ENCODE measurements around the gene TBC1D21.
A peak's percentile ranks its signal among the peaks of the same experiment; 100 is the strongest.

TBC1D21 gene

DNA sequence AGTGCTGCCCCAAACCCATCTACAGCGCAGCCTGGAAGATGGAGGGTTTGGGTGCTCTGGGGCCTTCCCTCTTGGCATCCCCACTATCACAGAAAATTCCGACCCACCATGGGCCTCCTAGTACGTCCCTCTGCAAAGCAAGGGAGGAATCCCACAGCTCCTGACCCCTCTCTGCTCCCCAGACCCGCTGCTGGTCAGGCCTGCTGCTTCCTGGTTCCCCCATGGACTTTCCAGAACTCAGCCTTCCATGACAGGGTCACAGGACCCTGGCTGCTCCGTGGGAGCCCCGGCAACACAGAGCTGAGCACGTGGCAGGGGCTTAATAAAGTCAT, 49.8 kb downstream of the TBC1D21 start:
- TF ChIP-seq, protein P1, sequence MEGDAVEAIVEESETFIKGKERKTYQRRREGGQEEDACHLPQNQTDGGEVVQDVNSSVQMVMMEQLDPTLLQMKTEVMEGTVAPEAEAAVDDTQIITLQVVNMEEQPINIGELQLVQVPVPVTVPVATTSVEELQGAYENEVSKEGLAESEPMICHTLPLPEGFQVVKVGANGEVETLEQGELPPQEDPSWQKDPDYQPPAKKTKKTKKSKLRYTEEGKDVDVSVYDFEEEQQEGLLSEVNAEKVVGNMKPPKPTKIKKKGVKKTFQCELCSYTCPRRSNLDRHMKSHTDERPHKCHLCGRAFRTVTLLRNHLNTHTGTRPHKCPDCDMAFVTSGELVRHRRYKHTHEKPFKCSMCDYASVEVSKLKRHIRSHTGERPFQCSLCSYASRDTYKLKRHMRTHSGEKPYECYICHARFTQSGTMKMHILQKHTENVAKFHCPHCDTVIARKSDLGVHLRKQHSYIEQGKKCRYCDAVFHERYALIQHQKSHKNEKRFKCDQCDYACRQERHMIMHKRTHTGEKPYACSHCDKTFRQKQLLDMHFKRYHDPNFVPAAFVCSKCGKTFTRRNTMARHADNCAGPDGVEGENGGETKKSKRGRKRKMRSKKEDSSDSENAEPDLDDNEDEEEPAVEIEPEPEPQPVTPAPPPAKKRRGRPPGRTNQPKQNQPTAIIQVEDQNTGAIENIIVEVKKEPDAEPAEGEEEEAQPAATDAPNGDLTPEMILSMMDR (IDR thresholded peaks at IDR 0.05), result no peak
- H3K27ac ChIP-seq, result peak overlapping the region; percentile 98 to 100
- H3K36me3 ChIP-seq, result peaks cover 0 to 8% (median 4%) of the 10 kb centered on the region in 3 donors
- no peak for DNase-seq
- H3K9me3 ChIP-seq, result no peaks in the 10 kb centered on the region
- H3K27me3 ChIP-seq, result no peaks in the 10 kb centered on the region
- peak overlapping the region; percentile 41 to 43 for H3K4me3 ChIP-seq
- peaks cover 21 to 59% (median 50%) of the 10 kb centered on the region in 4 donors for H3K4me1 ChIP-seq
- intact Hi-C loops (cut with DNase I; ENCODE audit: low total_unique reads), result no loop called here

DNA sequence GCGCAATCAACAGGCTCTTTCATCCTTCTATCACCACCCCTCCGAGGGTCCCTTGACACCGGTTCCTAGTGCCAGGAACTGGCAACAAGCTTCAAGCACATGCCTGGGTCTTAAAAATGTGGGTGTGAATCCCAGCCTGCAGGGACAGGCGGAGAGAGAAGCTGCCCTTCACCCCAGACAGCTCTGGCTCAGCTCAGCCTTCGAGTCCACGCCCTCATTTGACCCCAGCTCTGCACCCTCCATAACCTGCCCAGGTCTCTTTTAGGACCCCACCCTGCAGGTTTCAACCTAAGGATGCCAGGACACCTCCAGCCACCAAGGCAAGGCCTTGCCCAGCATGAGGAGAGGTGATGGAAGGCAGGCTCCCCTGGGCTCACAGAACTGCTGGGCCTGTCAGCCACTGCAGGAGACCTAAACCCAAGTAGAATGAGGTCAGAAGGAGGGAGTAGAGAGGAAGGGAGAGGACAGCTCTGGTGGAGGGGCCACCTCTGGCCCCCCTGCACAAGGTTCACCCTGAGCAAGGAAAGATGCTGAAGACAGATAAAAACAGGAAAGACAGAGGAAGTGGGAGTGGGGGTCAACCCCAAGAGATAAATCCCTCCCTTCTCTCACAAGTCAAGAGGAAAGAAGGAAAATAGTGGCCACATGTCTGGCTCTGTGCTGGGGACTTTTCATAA, 50.3 kb downstream of the TBC1D21 start:
- intact Hi-C loops (cut with DNase I; ENCODE audit: low total_unique reads), result no loop called here
- peak overlapping the region; percentile 98 to 100 for H3K27ac ChIP-seq
- H3K36me3 ChIP-seq, result peaks cover 0 to 3% (median 2%) of the 10 kb centered on the region in 3 donors
- H3K4me3 ChIP-seq, result peak overlapping the region; percentile 8 to 87
- H3K4me1 ChIP-seq, result peaks cover 21 to 64% (median 53%) of the 10 kb centered on the region in 4 donors
- peak in 1 of 2 donors; percentile 68 for DNase-seq
- no peaks in the 10 kb centered on the region for H3K9me3 ChIP-seq
- no peaks in the 10 kb centered on the region for H3K27me3 ChIP-seq
- TF ChIP-seq, protein P1 (IDR thresholded peaks at IDR 0.05), result no peak

DNA sequence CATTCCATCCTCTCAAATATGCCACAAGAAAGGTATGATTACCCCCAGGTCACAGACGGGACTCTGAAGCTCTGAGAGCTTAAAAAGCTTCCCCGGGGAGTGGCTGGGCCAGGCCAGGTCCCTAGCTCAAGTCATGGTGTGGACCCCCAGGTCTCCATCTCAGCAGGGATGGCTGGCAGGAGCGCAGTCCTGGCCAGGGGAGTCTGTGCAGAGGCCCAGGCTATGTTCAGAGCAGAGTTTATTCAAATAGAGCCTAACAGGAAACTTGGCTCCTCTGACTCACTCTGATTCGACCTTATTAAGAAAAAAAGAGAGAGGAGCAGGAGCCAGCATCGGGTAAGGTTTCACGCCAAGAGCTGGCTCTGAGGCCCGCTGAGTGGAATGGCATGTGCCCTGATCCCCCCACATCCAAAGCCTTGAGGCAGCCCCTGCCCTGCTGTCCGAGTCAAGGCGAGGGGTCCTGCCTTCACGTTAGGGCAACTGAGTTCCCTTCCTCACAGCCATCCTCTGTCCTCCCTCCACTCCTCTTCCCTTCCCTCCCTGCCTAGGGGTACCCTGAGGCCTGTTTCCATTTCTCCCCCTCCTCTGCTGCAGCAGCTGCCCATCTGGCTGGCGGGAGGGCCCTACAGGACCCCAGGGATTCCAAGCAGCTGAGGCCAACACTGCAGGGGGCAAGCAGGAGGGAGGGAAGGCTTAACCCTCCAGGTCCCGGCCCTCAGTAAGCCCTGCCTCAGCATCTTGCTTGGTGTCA, 51.0 kb downstream of the TBC1D21 start:
- Histone ChIP-seq H3K4me1 (peaks cover 24 to 71% (median 59%) of the 10 kb centered on the region in 4 donors), H3K27me3 (no peaks in the 10 kb centered on the region), H3K4me3 (peak overlapping the region; percentile 14 to 87), H3K9me3 (no peaks in the 10 kb centered on the region), H3K36me3 (no peaks in the 10 kb centered on the region), H3K27ac (peak overlapping the region; percentile 98 to 100)
- intact Hi-C loops (cut with DNase I; ENCODE audit: low total_unique reads), result no loop called here
- TF ChIP-seq, protein P1 (IDR thresholded peaks at IDR 0.05), result no peak
- DNase-seq, result peak; percentile 47 to 87

DNA sequence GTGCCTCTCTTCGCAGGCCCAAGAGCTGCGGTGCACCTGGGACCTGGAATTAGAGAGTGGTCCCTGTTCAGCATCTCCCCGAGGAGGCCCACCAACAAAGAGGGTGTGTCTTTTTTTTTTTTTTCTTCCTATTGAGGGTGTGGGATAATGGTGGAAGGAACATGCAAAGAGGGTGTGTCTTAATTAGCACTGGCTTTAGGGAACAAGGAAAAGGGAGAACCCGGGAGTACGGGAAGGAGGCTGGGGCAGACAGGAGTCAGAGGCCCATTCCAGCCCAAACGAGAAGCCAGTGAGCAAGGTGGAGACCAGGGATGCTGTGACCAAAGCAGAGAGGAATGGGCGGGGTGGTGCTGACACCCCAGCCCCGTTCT, 52.5 kb downstream of the TBC1D21 start:
- Histone ChIP-seq H3K27ac (peak overlapping the region; percentile 98 to 100), H3K4me3 (peak overlapping the region; percentile 85 to 87), H3K9me3 (no peaks in the 10 kb centered on the region), H3K36me3 (no peaks in the 10 kb centered on the region), H3K4me1 (peaks cover 28 to 84% (median 74%) of the 10 kb centered on the region in 4 donors), H3K27me3 (no peaks in the 10 kb centered on the region)
- DNase-seq, result peak in 1 of 2 donors; percentile 61
- TF ChIP-seq, protein P1 (IDR thresholded peaks at IDR 0.05), result no peak
- intact Hi-C loops (cut with DNase I; ENCODE audit: low total_unique reads), result no loop called here

DNA sequence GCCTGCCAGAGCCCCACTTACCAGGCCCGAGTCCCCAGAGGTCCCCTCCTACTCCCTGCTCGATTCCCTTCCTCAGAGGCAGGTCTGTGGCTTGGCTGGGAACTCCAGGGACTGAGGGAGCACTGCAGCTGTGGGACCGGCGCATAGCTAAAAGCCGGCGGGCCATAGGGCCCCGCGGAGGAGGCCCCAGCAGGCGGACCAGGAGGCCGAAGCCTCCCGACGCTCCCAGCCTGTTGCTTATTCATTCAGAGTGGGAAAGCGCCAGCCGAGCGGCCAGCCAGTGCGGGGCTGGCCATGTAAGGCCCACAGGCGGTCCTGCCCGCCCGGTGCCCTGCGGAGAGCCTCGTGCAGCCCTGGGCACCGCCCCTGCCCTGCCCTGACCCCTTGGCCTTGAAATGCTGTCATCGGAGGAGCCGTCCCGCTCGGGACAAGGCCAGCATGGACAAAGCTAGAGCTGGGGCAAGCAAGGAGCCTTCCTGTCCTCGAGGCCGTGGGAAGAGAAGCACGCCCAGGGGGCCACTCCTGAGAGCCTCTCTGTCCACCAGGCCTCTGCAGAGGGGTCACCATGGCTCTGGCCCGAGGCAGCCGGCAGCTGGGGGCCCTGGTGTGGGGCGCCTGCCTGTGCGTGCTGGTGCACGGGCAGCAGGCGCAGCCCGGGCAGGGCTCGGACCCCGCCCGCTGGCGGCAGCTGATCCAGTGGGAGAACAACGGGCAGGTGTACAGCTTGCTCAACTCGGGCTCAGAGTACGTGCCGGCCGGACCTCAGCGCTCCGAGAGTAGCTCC, 53.0 kb downstream of the TBC1D21 start, which contains the start of gene LOXL1:
LOXL1 (plus strand) TSS at position 244 of the 784 bp plus-strand sequence; CDS start at position 566, 322 bp downstream.
- Histone ChIP-seq H3K27ac (peak within 1 kb of the TSS; percentile 98 to 100), H3K36me3 (no peaks in the 10 kb centered on the region), H3K4me1 (peaks cover 28 to 84% (median 76%) of the 10 kb centered on the region in 4 donors), H3K27me3 (no peaks in the 10 kb centered on the region), H3K4me3 (peak within 1 kb of the TSS; percentile 85 to 87), H3K9me3 (no peaks in the 10 kb centered on the region)
- TF ChIP-seq, protein P1 (IDR thresholded peaks at IDR 0.05), result peak in 1 of 2 experiments; percentile 6
- peak; percentile 82 to 95 for DNase-seq
- intact Hi-C loops (cut with DNase I; ENCODE audit: low total_unique reads), result no loop called here
